Hematopoietic multipotent progenitor cell treated with erythropoietin and hydrocortisone succinate and interleukin-3 and kit ligand, for 8 days (in vitro differentiated cells): Measurements from ENCODE around the gene UBQLNL.

Experiments used
- DNase-seq: peaks from one replicate; pipeline ENCODE4 v3.0.0-alpha.2; 2015

The UBQLNL gene

DNA sequence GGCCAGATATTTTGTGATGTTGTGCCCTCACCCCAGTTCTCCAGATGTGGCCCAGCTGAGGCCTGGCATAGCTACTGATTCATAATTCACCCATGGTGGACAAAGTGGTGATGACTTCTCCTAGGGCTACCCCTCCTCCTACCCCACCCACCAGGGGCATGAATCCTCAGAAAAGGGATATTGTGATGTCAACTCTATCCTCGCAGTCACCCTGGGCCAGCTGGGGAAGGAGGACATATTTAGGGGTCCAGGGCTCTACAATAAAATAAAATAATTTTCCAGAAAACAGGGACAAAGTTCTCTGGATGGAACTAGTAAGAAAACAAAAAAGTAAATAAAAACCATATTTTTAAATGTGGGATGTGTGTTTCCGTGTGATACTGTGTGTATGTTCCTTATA lies at the start of gene UBQLNL:
Gene UBQLNL (minus strand): TSS at position 101 of the 400 bp plus-strand sequence. CDS start 258 bp downstream, outside the sequence.
- DNase-seq, result no peak

DNA sequence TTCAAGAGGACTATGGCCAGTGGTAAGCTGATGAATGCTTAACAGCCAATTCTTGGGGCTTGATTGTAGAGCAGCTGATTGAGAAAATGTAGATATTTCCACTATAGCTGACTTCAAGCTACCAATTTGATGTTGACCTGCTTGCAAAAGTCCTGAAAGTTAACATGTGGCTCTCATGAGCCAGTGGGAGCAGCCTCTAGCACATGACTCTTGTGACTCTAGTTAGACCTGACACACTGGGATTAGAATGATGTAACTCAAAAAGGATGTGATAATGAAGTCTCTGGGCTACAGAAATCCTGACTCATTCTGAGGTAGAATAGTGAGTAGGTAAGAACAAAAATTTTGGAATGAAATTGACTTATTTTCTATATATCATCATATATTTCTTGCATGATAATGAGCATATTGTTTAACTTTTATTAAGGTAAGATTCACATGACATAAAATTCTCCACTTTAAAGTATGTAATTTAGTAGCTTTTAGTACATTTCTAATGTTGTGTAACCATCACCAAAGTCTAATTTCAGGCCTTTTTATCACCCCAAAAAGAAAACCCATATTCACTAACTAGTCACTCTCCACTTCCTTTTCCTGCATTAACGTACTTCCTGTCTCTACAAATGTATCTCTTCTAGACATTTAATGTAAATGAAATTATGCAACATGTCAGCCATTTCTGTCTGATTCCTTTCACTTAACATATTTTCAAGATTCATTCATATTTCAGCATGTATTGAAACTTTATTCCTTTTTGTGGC lies 47.9 kb upstream of the UBQLNL start:
- no peak for DNase-seq

- no peak for DNase-seq
Measured at GRCh38 chr11:5557751-5558150, 41.3 kb upstream of the UBQLNL start.

- no peak for DNase-seq
Measured at GRCh38 chr11:5556596-5557188, 40.2 kb upstream of the UBQLNL start.

GRCh38 chr11:5553343-5553742 lies 36.8 kb upstream of the UBQLNL start:
- DNase-seq, result no peak

DNA sequence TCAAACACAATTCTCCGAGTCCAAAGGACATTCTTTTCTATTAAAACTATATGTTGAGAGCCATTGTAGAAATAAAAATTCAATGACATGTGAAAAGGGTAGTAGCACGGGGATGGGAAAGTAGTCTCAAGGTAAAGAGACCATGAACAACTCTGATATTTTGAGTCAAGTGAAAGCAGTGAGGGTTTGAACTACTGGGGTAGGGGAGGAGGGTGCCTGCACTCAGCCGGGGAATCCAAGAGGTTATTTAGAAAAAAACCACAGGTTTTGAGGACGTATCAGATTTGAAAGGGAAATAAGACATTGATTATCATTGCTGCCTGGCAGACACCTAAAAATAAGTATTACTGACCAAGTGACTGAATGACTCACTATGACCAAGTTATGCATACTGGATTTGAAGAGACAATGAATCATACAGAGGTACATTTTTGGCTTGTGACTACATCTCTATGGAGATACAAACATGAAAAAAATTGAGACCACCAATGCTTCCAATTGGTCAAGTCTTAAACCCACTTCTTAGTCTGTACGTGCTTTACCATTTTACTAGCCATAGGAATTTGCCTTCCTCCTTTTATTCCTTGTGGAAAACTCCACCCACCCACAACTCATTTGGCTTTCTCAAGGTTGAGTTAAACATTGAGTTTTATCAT lies 34.1 kb upstream of the UBQLNL start:
- no peak for DNase-seq

- DNase-seq, result no peak
Measured at GRCh38 chr11:5548440-5548839, 31.9 kb upstream of the UBQLNL start, which contains the start of gene OR52H1. Gene OR52H1 (minus strand): TSS chr11:5548540. CDS start chr11:5545505, 3,035 bp downstream.

GRCh38 chr11:5547982-5548381 lies 31.5 kb upstream of the UBQLNL start:
- DNase-seq, result no peak

- no peak for DNase-seq
Measured at GRCh38 chr11:5546457-5546856, 30.0 kb upstream of the UBQLNL start.

DNA sequence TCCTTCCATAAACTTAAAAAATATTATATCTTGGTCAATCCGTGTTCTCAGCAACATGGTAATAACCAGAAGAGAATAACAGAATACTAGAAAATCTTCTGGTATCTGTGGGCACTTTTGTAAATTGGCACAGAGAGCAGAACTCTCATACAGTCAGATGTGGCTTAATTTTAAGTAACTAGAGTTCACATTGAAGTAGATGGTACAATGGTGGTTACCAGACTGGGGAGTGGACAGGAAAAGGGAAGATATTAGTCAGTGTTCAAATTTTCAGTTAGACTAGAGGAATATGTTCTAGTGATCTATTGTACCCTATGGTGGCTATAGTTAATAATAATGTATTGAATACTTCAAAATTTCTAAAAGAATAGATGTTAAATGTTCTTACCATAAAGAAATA lies 24.9 kb upstream of the UBQLNL start:
- no peak for DNase-seq

DNA sequence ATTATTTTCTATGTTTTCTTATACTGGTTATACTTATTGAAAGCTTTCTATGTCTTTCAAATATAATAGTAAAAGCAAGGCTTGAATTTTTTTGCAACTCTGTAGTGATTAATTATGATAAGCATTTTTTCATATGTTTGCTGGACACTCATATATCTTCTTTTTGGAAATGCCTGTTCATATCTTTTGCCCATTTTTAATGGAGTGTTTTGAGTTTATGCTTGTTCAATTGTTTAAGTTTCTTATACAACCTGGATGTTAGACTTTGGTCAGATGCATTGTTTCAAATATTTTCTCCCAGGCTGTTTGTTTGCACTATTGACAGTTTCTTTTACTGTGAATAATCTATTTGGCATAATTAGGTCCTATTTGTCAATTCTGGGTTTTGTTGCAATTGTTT lies 20.0 kb upstream of the UBQLNL start:
- no peak for DNase-seq

DNA sequence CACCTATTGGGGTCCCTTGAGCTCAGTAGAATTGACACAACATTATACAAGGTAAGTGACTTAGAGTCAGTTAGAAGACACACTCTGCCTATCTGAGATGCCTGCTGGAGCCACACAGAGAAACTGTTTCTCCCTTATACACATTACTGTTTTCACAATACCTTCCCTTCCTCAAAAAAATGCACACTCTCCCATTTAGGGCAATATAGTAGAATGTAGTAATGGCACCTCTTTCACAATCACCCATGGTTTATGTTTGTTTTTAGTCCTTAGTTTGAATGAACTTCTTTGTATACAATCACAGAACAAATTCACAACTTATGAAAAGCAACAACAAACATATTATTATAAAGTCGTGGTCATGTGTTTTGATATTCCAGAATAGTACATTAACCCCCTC lies 17.5 kb upstream of the UBQLNL start:
- DNase-seq, result peak; percentile 11

DNA sequence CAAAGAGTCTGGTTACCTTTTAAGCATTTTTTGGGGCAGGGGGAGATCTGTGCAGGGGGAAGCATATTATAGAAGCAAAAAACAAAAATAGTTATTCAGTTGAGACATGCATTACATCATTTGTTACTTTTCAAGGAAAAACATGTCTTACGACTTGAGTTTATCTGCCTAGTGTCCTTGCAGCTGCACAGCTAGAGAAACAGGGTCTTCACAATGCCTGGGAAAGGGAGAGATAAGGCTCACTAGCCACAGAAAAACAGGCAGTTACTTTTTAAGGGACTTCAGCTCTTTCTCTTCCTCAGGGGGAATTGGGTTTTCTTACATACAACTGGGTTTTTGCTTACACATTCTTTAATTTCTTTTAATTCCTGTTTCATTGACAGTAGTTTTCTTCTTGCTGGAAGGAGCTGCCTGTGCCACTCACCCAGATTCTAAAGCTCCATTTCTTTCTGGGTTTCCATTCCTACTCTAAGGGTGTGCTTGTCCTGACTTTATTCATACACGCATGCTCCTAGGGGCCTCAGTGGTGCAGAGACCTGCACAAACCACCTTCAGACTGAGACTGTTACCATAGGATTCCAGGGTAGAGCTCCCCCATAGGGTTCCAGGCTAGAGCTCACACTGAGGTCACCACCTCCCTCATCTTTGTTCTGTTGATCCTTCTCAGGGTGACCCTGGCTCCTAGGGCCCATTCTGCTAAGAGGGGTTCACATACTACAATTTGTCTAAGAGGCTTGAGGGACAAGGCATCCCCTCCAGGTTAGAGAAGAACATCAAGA lies 14.7 kb upstream of the UBQLNL start:
- DNase-seq, result peak; percentile 56

- no peak for DNase-seq
Measured at GRCh38 chr11:5528495-5528894, 12.0 kb upstream of the UBQLNL start.

DNA sequence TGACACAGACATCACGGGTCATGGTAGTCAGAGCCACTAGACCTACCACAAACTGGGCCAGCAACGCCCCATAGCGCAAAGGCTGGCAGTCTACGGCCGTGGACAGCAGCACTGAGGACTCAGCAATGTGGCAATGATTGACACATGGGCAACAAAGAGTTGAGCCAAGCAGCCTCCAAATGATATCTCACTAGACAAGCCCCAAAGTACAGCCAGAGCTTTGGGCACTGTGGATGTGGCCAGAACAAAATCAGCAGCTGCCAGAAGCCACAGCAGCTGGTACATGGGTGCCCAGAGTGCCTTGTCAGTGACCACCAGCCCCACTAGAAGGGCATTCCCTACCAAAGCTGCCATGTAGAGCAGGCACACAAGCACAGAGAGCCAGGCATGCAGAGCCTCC lies 11.2 kb upstream of the UBQLNL start:
- DNase-seq, result peak; percentile 49

GRCh38 chr11:5524756-5525155 lies 8.3 kb upstream of the UBQLNL start:
- no peak for DNase-seq

- DNase-seq, result no peak
Measured at GRCh38 chr11:5522308-5522707, 5.8 kb upstream of the UBQLNL start.

- DNase-seq, result no peak
Measured at GRCh38 chr11:5521540-5521939, 5.0 kb upstream of the UBQLNL start.

DNA sequence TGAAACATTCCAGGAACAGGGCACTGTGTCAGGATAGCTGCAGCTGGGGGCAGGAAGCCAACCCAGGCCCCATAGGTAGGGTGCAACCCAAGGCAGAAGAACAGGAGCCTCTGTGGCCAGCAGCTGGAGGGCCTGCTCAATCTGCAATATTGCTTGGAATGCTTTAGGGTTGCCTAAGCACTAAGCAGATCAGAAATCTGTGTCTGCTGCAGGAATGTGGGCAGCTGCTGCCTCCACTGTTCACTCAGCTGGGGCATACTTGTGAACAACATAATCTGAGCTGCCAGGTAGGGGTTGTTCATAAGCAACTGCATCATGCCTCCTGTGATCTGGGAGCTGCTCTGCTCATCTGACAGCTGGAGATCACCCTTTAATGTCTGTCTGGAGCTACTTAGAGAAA lies 1.7 kb downstream of the UBQLNL start:
- no peak for DNase-seq

- no peak for DNase-seq
Measured at GRCh38 chr11:5509803-5510202, 6.7 kb downstream of the UBQLNL start, which contains the start of gene UBQLN3. Gene UBQLN3 (minus strand): TSS chr11:5509957. CDS start chr11:5509558, 399 bp downstream.

DNA sequence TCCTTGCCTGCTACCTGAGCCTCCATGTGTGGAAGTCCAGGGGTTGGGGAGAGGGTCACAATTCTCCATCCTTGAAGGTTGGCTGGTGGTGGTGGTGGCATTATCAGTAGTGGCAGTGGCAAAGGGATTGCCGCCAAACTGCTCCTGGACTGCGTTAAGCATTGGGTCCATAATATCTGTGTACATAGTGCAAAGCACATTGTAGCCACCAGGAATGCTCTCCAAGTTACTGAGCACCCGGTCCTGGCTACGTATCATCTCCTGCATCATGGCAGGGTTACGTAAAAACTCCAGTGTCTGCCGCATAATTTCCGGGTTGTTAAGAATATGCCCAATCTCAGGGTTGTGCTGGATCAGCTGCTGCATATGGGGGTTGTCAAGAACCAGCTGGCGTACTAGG lies 7.9 kb downstream of the UBQLNL start:
- no peak for DNase-seq

DNA sequence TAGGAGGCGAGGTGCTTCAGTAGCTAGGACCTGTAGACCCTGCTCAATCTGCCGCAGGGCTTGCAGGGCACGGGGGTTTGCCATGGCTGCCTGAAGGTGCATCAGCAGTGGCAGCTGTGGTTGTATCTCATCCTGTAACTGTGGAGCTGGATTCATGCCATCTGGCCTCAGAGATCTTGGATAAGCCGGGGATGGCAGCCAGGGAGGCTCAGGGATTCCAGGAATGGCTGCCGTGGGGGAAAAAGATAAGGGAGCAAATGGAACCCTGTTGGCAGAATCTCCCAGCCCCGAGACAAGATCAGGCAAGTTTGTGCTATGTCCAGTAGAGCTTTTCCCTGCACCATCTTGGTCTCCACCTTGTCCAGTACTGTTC lies 8.6 kb downstream of the UBQLNL start:
- no peak for DNase-seq
